Measurements from ENCODE around the gene DCAF5. TPM values are rescaled to one million over a fixed set of nuclear protein-coding genes. Genes with fewer than 3 reads are reported as not detected.
A peak's percentile ranks its signal among the peaks of the same experiment; 100 is the strongest.
"Not testable (repeated sequence)": the region's sequence is repeated elsewhere in the genome, so short reads cannot be mapped to it uniquely, and the experiment has no call there.

DCAF5 gene
- total RNA-seq, 1 donor from 2014 or later: 92.5 TPM

- H3K9me3 Mint-ChIP-seq (ENCODE audit: low read depth): no peaks in the 10 kb centered on the region
- peaks cover 26% of the 10 kb centered on the region for H3K36me3 Mint-ChIP-seq (ENCODE audit: insufficient read depth)
- TF ChIP-seq CTCF (IDR thresholded peaks at IDR 0.05; ENCODE audit: unreplicated experiment): no peak
- H3K27me3 Mint-ChIP-seq: no peaks in the 10 kb centered on the region
- peaks cover 5% of the 10 kb centered on the region for H3K4me1 Mint-ChIP-seq (ENCODE audit: low read depth)
- no peak overlapping the region for H3K4me3 Mint-ChIP-seq (ENCODE audit: low read depth)
- no peak for DNase-seq (ENCODE audit: low spot score, unreplicated experiment)
- H3K27ac Mint-ChIP-seq: peak overlapping the region; percentile 81
Observed at GRCh38 chr14:69073429-69073828, 79.5 kb downstream of the DCAF5 start.

- H3K4me3 Mint-ChIP-seq (ENCODE audit: low read depth): no peak overlapping the region
- no peaks in the 10 kb centered on the region for H3K4me1 Mint-ChIP-seq (ENCODE audit: low read depth)
- peaks cover 25% of the 10 kb centered on the region for H3K36me3 Mint-ChIP-seq (ENCODE audit: insufficient read depth)
- H3K27ac Mint-ChIP-seq: no peak overlapping the region
- H3K9me3 Mint-ChIP-seq (ENCODE audit: low read depth): no peaks in the 10 kb centered on the region
- DNase-seq (ENCODE audit: low spot score, unreplicated experiment): no peak
- no peak for TF ChIP-seq CTCF (IDR thresholded peaks at IDR 0.05; ENCODE audit: unreplicated experiment)
- H3K27me3 Mint-ChIP-seq: no peaks in the 10 kb centered on the region
Observed at GRCh38 chr14:69072584-69072983, 80.3 kb downstream of the DCAF5 start.

- Mint-ChIP-seq H3K4me3 (ENCODE audit: low read depth) (no peak overlapping the region), H3K27me3 (no peaks in the 10 kb centered on the region), H3K9me3 (ENCODE audit: low read depth) (no peaks in the 10 kb centered on the region), H3K4me1 (ENCODE audit: low read depth) (no peaks in the 10 kb centered on the region), H3K36me3 (ENCODE audit: insufficient read depth) (peaks cover 14% of the 10 kb centered on the region), H3K27ac (peak overlapping the region; percentile 67)
- DNase-seq (ENCODE audit: low spot score, unreplicated experiment): no peak
- TF ChIP-seq CTCF (IDR thresholded peaks at IDR 0.05; ENCODE audit: unreplicated experiment): no peak
Observed at GRCh38 chr14:69068744-69069421, 84.0 kb downstream of the DCAF5 start.

GRCh38 chr14:69066396-69067171, 86.3 kb downstream of the DCAF5 start:
- Mint-ChIP-seq H3K27me3 (no peaks in the 10 kb centered on the region), H3K36me3 (ENCODE audit: insufficient read depth) (peaks cover 17% of the 10 kb centered on the region), H3K27ac (peak overlapping the region; percentile 24), H3K4me3 (ENCODE audit: low read depth) (no peak overlapping the region), H3K9me3 (ENCODE audit: low read depth) (no peaks in the 10 kb centered on the region), H3K4me1 (ENCODE audit: low read depth) (no peaks in the 10 kb centered on the region)
- no peak for DNase-seq (ENCODE audit: low spot score, unreplicated experiment)
- TF ChIP-seq CTCF (IDR thresholded peaks at IDR 0.05; ENCODE audit: unreplicated experiment): no peak

GRCh38 chr14:69065934-69066333, 87.0 kb downstream of the DCAF5 start:
- H3K27me3 Mint-ChIP-seq; H3K4me3 Mint-ChIP-seq (ENCODE audit: low read depth); H3K27ac Mint-ChIP-seq; H3K9me3 Mint-ChIP-seq (ENCODE audit: low read depth); H3K4me1 Mint-ChIP-seq (ENCODE audit: low read depth); DNase-seq (ENCODE audit: low spot score, unreplicated experiment): not testable (repeated sequence)
- H3K36me3 Mint-ChIP-seq (ENCODE audit: insufficient read depth): peaks cover 19% of the 10 kb centered on the region
